ENCODE results near the gene FGF21. TPM values are rescaled to one million over a fixed set of nuclear protein-coding genes. Genes with fewer than 3 reads are reported as not detected.
"Not testable (repeated sequence)": the region's sequence is repeated elsewhere in the genome, so short reads cannot be mapped to it uniquely, and the experiment has no call there.

FGF21 gene, protein sequence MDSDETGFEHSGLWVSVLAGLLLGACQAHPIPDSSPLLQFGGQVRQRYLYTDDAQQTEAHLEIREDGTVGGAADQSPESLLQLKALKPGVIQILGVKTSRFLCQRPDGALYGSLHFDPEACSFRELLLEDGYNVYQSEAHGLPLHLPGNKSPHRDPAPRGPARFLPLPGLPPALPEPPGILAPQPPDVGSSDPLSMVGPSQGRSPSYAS
- polyA plus RNA-seq (ENCODE audit: insufficient read length in 4 of 4), result not detected

DNA sequence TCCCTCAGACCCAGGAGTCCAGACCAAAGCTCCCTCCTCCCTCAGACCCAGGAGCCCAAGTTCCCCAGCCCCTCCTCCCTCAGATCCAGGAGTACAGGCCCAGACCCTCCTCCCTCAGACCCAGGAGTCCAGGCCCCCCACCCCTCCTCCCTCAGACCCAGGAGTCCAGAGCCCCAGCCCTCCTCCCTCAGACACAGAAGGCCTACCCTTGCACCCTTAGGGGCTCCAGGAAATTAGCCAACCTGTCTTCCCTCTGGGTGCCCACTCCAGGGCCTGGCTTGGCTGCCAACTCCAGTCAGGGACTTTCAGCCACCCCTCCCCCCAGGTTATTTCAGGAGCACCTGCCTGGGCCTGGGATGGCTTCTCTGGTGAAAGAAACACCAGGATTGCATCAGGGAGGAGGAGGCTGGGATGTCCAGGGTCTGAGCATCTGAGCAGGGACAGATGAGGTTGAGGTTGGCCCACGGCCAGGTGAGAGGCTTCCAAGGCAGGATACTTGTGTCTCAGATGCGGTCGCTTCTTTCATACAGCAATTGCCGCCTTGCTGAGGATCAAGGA, at the start of gene FGF21:
FGF21 (plus strand) TSS at position 441 of the 558 bp plus-strand sequence. CDS start 713 bp downstream, outside the sequence.
- no peak for DNase-seq (ENCODE audit: low read depth in 4 of 4, low spot score in 3 of 4)

DNA sequence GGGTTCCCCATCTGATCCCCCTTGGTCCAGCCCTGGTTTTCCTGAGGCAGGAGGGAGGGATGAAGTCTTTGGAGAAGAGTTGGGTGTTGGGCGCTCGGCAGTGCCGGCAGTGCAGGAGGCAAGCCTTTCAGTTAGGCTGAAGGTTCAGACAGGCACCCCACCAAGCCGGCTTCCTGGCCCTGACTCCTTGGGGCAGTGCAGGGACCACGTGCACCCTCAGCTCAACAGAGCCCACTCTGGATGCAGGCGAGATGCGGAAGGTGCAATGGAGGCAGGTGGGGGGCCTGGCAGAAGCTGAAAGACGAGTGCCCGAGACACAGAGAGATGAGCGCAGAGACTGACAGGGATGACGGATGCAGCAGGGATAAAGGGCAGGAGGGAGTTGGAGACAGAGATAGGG, 46.9 kb upstream of the FGF21 start:
- DNase-seq (ENCODE audit: low read depth in 4 of 4, low spot score in 3 of 4), result no peak

DNA sequence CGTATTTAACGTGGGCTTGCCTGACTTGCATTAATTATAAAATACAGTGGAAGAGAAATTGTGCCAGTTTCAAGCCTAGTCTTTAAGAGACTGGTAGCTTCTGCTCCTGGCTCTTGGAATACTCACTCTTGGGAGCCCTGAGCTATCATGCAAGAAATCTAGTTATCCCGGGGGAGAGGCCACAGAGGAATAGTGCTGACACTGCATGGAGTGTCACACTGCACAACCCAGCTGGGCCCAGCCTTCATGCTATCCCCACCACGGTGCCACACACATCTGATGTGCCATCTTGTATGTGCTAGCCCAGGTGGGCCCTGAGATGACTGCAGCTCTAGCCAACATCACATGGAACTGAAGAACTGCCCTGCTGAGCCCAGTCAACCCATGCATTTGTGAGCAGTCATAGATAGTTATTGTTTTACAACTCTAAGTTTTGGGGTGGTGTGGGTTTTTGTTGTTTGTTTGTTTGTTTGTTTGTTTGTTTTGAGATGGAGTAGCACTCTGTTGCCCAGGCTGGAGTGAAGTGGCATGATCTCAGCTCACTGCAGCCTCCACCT, 44.1 kb upstream of the FGF21 start:
- no peak for DNase-seq (ENCODE audit: low read depth in 4 of 4, low spot score in 3 of 4)

DNA sequence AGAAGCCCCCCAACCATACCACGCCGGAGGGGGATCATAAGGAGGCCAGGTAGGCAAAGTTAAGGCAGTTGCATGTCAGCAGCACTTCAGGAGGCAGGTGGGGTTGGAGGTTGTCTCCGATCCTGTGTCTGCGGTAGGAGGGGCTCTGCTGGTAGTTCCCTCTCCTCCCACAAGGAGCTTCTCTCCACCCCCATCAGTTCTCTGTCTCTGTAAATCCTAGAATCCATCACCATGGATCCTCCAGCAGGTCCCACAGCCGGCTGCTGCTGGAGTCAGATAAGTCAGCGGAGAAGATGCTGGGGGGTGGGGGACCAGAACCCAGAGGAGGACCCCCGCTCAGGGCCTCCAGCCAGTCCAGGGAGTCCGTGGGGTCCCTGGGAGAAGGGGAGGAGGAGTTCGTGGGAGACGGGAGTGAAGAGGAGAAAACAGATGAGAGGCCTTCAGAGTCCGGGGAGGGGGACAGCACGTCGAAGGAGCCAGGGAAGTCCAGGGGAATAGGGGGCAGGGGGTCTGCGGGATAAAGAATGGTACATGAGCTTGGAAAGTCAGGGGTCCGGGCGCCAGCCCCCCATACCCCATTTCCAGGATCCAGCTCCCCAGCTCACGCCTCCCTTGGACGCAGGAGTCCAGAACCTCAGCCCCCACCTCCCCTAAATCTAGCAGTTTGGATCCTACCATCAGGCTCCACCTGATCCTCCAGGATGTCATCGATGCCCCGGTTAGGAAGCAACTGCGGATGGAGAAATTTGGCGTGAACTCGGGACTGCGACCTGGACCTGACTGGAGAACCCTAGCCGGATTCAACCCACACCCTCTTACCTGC, 42.1 kb upstream of the FGF21 start:
- DNase-seq (ENCODE audit: low read depth in 4 of 4, low spot score in 3 of 4), result no peak

DNA sequence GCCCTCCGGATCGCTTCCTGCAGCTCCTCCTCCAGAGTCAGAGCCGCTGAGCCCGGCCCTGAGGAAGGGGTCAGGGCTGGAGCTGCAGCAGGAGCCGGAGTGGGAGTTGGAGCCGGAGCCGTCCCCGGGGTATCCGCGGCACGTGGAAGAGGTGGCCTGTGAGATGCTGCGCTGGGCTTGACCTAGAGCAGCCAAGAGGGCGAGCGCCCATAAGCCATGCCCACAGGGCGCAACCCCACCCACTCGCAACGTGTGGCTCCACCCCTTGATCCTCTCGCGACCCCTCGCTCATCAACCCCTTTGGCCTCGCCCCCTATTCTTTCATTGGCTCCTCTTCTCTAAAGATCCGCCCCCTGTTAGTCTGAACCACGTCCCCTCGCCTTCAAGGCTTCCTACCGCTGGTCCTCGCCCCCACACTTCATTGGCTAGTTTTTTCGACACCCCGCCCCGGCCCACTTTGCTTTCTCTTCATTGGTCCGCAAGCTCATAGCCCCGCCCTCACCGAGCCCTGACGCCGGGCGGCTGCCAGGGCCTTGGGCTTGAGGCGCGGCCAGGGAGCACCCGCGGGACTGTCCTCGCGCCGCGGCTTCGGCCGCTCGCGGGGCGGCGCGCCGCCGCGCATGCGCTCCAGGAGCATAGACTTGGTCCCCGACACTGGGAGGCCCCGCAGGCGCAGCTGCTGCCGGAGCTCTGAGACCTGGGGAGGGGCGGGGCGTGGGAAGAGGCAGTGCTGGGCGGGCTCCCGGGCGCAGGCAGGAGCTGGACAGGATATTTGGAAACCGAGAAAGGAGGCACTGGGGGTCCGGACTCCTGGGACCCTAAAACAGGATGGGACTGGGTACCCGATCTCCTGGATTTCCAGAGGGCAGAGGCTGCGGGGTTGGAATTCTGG, 41.2 kb upstream of the FGF21 start:
- peak; percentile 96 to 99 (median 98) for DNase-seq (ENCODE audit: low read depth in 4 of 4, low spot score in 3 of 4)

DNA sequence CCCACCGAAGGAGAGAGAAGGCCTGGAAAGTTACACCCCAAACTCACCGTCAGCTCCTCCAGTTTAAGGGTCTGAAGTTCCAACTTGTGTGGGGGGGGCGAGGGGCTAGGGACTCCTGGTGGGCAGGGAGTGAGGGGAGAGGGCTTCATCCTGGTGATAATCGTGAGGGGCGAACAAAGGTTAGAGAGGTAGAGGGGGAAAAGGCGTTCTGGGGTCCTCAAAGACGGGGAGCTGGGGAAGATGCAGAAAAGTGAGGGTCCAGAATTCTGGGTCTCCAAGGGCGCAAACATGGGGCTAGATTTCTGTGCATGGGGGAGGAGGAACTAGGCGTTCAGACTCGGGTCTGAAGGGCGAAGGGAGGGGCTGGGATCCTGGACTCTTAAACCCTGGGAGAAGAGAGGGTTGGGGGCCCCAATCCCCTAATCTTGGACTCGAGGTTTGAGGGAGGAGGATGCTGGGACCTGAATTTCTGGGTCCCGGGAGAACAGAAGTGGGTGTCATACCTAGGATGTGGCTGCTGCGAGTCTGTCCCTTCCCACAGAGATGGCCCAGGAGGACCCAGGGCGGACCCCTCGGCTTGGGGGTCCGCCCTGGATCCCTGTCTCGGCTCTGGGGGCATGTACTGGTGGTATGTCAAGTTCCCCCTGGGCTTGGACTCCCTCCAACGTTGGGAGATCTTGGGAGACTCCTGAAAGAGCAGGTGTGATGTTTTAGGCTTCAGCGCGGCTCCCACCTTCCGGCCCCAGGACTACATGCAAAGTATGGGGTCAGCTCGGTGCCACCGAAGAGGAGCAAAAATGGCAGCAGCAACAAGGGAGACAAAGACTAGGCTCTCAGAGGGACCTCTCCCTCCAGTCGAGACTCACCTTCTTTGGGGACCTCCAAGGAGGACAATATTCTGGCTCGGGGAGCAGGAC, 40.3 kb upstream of the FGF21 start:
- no peak for DNase-seq (ENCODE audit: low read depth in 4 of 4, low spot score in 3 of 4)

DNA sequence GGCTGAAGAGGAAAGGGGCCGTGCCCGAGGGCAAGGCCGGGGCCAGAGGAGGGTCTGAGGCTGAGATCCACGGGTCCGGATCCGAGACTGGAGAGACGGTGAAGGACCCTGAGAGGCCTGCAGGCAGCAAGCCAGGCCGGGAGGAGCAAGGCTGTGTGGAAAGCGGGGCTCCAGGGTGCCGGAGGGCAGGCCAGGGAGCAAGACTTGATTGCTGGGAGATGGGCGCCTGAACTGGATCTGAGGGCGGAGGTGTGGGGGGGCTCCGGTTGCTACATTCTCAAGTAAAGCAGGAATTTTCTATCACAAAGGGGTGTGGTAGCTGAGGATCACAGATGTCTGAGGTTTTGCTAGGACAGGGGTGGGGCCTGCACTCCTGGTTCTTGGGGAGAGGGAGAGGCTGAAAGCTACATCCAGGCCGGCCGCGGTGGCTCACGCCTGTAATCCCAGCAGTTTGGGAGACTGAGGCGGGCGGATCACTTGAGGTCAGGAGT, 39.6 kb upstream of the FGF21 start:
- DNase-seq (ENCODE audit: low read depth in 4 of 4, low spot score in 3 of 4), result no peak

DNA sequence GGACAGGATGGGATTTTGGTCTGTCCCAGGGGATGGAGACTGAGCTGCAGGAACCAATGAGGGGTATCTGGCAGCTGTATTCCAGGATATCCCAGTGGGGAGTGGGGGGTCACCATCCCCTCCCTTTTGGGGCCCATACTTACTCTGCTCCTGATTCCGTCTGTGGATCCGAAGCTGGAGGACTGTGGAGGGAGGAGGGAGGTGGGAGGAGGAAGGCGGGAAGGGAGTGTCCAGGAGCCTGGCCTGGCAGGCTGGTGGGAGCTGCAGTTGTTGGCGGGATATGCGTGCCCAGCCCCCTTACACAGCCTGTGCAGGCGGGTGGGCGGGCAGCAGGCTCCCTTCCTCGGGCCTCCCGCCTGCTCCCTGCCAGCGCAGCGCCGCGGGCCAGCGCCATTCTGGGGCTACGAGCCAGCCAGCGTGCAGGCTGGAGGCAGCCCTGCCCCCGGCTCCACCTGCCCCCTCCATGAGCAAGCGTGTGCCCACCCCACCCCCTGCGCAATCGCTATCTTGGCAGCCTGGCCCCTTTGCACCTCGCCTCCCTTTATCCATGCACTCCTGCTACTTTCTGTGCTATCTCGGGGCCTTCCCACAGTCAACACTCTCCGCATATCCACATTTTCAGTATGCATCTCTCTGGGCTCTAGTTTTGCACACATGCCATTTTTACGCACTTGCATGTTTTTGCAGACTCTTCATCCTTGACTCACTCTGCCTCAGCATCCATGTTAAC, 38.6 kb upstream of the FGF21 start:
- DNase-seq (ENCODE audit: low read depth in 4 of 4, low spot score in 3 of 4), result no peak

DNA sequence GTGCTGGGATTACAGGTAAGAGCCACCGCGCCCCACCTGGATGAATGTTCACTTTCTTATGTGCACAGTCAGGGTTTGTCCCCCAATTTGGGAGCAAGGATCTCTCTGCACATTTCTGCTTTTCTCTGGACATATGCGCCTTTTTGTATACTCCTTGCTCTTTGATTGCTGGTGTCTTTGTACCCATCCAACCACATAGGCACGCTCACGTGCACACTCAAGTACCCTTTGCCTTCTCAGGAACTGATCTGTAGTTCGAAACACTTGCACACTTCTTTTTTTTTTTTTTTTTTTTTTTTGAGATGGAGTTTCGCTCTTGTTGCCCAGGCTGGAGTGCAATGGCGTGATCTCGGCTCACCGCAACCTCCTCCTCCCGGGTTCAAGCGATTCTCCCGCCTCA, 37.2 kb upstream of the FGF21 start:
- not testable (repeated sequence) for DNase-seq (ENCODE audit: low read depth in 4 of 4, low spot score in 3 of 4)

DNA sequence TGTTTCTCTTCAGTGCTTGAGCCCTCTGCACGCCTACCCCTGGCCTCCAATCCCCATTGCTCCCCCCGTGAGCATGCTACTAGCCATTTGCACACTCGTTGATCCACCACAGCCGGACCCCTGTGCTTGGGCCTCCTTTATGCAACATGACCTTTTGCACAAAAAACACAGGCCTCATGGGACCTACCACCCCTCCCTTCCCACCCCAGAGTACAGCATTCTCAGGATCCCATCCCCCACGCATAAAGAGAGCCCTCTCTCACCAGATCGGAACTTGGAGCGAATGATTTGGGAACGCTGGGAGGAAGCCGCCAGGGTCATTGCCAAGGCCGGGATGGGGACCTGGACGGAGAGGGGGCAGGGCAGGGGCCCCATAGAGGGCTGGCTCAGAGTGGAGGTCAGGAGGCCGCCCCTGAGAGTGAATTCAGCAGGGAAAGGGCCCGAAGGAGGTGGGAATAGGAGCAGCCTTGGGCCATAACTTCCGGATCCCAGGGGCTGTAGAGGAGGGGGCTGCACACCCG, 36.6 kb upstream of the FGF21 start:
- DNase-seq (ENCODE audit: low read depth in 4 of 4, low spot score in 3 of 4), result no peak

DNA sequence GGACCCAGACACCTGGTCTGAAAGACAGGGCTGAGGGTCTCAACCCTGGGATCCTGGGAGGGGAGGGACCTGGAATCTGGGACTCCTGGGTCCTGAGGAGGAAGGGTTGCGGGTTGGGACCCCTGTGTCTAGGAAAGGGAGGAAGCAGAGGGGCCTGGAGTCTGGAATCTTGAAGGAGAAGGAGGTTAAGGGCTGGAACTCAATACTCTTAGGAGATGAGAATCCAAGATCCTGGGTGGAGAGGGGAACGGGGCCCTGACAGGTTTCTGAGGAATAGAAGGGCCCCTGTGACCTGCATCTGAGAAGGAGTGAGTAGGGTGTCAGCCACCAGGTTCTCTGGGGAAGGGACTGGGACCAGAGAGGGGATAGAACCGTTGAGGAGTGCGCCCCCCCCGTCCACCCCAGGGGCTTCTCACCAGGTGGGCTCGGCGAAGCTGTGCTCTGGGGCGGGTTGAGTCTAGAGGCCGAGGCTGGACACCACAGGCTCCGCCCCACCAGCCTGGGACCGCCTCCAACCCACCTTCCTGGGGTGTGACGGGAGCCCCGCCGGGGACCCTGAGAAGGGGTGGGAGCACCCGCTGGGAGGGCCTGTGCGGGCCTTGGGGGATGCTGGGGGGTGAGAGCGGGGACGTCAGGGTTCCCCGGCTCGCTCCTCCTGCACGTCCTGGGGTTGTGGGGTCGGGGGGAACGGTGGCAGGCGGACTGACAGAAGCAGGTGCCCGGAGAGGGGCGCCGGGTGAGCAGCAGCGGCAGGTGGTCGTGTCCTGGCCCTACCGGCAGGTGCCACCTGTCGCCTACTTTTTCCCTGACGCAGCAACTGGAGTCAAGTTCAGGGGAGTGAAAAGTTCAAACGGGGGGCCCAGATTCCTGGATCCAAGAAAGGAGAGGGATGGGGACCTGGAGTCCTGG, 35.8 kb upstream of the FGF21 start, which contains the start of gene MAMSTR:
MAMSTR (minus strand) TSS at position 463 of the 909 bp plus-strand sequence. CDS start 694 bp downstream, outside the sequence.
- no peak for DNase-seq (ENCODE audit: low read depth in 4 of 4, low spot score in 3 of 4)

DNA sequence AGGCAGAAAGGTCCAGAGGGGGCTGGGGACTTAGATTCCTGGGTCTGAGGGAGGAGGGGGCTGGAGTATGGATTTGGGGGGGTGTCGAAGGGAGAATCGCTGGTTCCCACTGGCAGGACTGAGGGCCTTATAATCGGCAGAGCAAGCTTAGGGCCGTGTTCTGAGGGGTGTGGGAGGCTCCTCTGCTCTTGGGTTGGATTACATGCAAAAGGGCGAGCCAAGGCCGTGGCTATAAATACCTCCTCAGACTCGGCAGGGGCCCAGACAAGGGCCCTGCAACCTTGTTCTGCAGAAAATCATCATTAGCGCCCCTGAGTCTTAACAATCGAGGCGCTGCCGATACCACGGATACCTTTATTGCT, 35.1 kb upstream of the FGF21 start:
- no peak for DNase-seq (ENCODE audit: low read depth in 4 of 4, low spot score in 3 of 4)

DNA sequence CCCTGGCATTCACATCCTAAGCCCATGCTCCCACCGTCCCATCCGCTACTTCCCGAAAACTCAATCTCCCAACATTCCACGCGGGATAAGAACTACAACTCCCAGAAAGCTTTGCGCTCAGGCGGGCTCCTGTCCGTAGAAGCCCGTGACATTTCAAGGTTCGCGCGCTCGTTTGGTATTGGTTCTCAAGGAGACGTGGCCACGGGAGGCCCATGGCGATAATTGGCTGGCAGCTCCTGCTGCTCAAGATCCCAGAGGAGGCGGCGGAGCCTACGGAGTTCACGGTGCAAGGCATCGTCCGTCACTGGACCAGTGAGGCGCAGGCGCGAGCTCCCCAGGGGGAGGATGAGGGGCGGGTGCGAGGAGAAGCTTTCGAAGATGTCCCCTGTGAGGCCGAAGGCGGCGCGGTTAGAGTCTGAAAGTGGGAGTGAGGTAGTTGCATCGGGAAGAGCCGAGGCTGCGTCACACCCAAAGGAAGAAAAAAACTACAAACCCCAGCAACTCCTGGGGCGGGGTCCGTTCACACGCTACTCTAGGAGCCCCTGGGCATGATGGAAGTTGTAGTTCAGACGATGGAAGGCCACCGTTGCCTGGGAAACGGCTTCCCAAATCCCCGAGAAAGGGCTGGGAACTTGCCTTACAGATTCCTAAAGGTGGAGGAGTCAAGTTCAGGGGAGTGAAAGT, 34.6 kb upstream of the FGF21 start:
- DNase-seq (ENCODE audit: low read depth in 4 of 4, low spot score in 3 of 4), result peak; percentile 99 to 100 (median 100)

DNA sequence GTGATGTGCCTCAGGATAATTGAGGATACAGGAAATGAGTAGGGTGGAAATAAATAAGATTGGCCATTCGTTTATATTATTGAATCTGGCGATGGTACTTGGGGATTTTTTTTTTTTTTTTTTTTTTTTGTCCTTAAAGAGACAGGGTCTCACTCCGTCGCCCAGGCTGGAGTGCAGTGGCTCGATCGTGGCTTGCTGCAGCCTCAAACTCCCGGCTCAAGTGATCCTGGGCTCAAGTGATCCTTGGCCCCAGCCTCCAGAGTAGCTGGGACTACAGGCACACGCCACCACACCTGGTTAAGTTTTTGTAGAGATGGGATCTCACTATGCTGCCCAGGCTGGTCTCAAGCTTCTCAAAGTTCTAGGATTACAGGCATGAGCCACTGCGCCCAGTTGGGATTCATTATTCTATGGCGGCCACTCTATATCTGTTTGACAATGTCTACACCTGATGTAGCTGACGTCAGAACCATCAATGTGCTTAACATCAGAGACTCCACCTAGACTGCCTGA, 33.1 kb upstream of the FGF21 start:
- DNase-seq (ENCODE audit: low read depth in 4 of 4, low spot score in 3 of 4), result no peak

DNA sequence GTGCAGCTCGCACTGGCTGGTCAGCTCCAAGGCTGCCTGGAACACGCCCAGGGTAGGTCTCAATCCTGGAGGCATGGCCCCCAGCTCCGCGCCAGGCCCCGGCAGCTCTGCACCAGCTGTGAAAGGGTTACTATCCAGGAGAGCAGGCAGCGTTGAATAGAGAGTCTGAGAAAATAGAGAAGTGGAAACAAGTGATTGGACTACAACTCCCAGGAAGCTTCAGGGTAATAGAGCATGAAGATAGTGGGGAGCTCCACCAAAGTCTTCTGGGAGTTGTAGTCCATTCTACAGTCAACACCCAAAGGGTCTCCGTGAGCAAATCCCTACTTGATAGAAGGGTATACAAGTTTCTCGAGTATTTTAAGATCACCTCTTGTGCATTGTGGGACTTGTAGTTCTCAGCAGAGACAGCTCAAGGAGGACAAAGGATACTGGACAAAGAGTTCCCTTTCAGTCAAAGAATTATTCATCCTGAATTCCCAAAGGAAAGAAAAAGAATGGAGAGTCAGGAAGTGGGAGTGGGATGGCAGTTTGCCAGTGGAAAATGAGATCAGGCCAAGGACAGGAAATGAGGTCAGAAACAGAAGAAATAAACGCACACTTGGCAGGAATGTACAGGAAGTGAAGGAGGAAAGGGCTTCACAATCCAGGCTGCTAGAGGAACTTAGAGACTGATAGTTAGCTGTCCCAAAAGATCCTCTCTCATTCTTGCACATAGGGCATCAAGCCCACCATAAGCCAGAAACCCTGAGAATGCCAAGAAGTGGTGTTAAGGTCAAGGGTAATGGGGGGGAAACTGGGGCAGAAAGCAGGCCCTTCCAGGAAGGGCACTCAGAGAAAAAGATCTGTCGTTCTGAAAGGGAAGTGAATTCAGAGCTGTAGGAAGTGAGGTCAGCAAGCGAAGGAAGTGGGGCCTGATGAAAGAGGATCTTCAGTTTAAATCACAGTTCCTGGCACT, 30.2 kb upstream of the FGF21 start:
- peak in 2 of 4 donors; percentile 80 to 82 for DNase-seq (ENCODE audit: low read depth in 4 of 4, low spot score in 3 of 4)

All from right renal pelvis (tissue), 4 donors.